DOHH2 (cell line): ENCODE results near the gene IL22RA1.

Experiments
- H3F3A ChIP-seq: fragments of 200-600 bp; sonication (generic), shearing (Covaris generic); 2 replicates; pipeline ENCODE4 v1.6.0; 2016; ENCODE audit warnings: antibody characterized with exemption, mild to moderate bottlenecking; ENCODE audit not compliant: control insufficient read depth, insufficient read depth
- H3K27ac ChIP-seq: fragments of 200-600 bp; sonication (generic); 2 replicates; pipeline ENCODE4 v1.5.1; 2014; ENCODE audit warnings: low read depth, mild to moderate bottlenecking, low read length, moderate library complexity
- H3K27me3 ChIP-seq: fragments of 200-600 bp; sonication (generic); 2 replicates; pipeline ENCODE4 v1.6.1; 2014; ENCODE audit warnings: mild to moderate bottlenecking, low read length, mixed read lengths; ENCODE audit not compliant: control insufficient read depth
- H3K36me3 ChIP-seq: fragments of 200-600 bp; sonication (generic); 2 replicates; pipeline ENCODE4 v1.6.1; 2014; ENCODE audit warnings: mild to moderate bottlenecking, low read length, moderate library complexity, mixed read lengths; ENCODE audit not compliant: control insufficient read depth
- H3K4me1 ChIP-seq: fragments of 200-600 bp; sonication (generic); 2 replicates; pipeline ENCODE4 v1.6.1; 2014; ENCODE audit warnings: mild to moderate bottlenecking, low read length, mixed read lengths; ENCODE audit not compliant: control insufficient read depth
- H3K4me2 ChIP-seq: fragments of 200-600 bp; sonication (generic); 2 replicates; pipeline ENCODE4 v1.6.0; 2014; ENCODE audit warnings: mild to moderate bottlenecking, low read length, moderate library complexity
- H3K4me3 ChIP-seq: fragments of 200-600 bp; sonication (generic); 2 replicates; pipeline ENCODE4 v1.5.1; 2014; ENCODE audit warnings: mild to moderate bottlenecking, low read length, mixed read lengths
- H3K79me2 ChIP-seq: fragments of 200-600 bp; sonication (generic); 2 replicates; pipeline ENCODE4 v1.6.1; 2014; ENCODE audit warnings: mild to moderate bottlenecking, low read length, mixed read lengths; ENCODE audit not compliant: control insufficient read depth
- H3K9me2 ChIP-seq: fragments of 200-600 bp; sonication (generic); replicated peaks from 2 replicates; pipeline ENCODE4 v1.6.1; 2014; ENCODE audit warnings: mild to moderate bottlenecking, low read length, mixed read lengths; ENCODE audit not compliant: control insufficient read depth
- H3K9me3 ChIP-seq: fragments of 200-600 bp; sonication (generic); 2 replicates; pipeline ENCODE4 v1.6.1; 2014; ENCODE audit warnings: antibody characterized with exemption, low read length, mixed read lengths; ENCODE audit not compliant: control insufficient read depth, insufficient read depth
- H4K20me1 ChIP-seq: fragments of 200-600 bp; sonication (generic); 2 replicates; pipeline ENCODE4 v1.6.0; 2014; ENCODE audit warnings: low read depth, mild to moderate bottlenecking, antibody characterized with exemption, low read length, moderate library complexity; ENCODE audit not compliant: control insufficient read depth, insufficient read depth
- EZH2phosphoT487 ChIP-seq: fragments of 200-600 bp; sonication (generic); IDR thresholded peaks from 2 replicates; pipeline ENCODE4 v1.6.1; 2017; ENCODE audit warnings: borderline replicate concordance, mild to moderate bottlenecking, antibody characterized with exemption, low read length, moderate library complexity, mixed read lengths
- TF ChIP-seq, protein P1 (sequence below): fragments of 200-600 bp; sonication (generic); IDR thresholded peaks from one replicate; pipeline ENCODE4 v1.5.1; 2014; ENCODE audit warnings: antibody characterized with exemption, mild to moderate bottlenecking, low read depth, low read length; ENCODE audit not compliant: poor library complexity, severe bottlenecking

IL22RA1 gene

GRCh38 chr1:24178407-24178806, 35.5 kb upstream of the IL22RA1 start:
- Histone ChIP-seq H3K27me3 (no peaks in the 10 kb centered on the region), H3K9me3 (no peaks in the 10 kb centered on the region), H3K27ac (no peak overlapping the region), H3K36me3 (peaks cover 95% of the 10 kb centered on the region), H3K4me3 (no peak overlapping the region), H3K9me2 (no peaks in the 10 kb centered on the region), H3F3A (no peaks in the 10 kb centered on the region), H4K20me1 (peaks cover 10% of the 10 kb centered on the region), H3K4me2 (no peak overlapping the region), H3K79me2 (peaks cover 100% of the 10 kb centered on the region), H3K4me1 (peaks cover 57% of the 10 kb centered on the region)
- no peak for TF ChIP-seq EZH2phosphoT487
- TF ChIP-seq, protein P1, sequence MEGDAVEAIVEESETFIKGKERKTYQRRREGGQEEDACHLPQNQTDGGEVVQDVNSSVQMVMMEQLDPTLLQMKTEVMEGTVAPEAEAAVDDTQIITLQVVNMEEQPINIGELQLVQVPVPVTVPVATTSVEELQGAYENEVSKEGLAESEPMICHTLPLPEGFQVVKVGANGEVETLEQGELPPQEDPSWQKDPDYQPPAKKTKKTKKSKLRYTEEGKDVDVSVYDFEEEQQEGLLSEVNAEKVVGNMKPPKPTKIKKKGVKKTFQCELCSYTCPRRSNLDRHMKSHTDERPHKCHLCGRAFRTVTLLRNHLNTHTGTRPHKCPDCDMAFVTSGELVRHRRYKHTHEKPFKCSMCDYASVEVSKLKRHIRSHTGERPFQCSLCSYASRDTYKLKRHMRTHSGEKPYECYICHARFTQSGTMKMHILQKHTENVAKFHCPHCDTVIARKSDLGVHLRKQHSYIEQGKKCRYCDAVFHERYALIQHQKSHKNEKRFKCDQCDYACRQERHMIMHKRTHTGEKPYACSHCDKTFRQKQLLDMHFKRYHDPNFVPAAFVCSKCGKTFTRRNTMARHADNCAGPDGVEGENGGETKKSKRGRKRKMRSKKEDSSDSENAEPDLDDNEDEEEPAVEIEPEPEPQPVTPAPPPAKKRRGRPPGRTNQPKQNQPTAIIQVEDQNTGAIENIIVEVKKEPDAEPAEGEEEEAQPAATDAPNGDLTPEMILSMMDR, result no peak

- Histone ChIP-seq H3F3A (no peaks in the 10 kb centered on the region), H3K4me3 (no peak overlapping the region), H3K4me2 (no peak overlapping the region), H3K79me2 (peaks cover 100% of the 10 kb centered on the region), H3K9me2 (no peaks in the 10 kb centered on the region), H4K20me1 (peaks cover 14% of the 10 kb centered on the region), H3K9me3 (no peaks in the 10 kb centered on the region), H3K4me1 (peaks cover 55% of the 10 kb centered on the region), H3K27me3 (no peaks in the 10 kb centered on the region), H3K27ac (no peak overlapping the region), H3K36me3 (peaks cover 95% of the 10 kb centered on the region)
- TF ChIP-seq, protein P1, result no peak
- no peak for TF ChIP-seq EZH2phosphoT487
Observed at GRCh38 chr1:24177161-24177560, 34.2 kb upstream of the IL22RA1 start.

GRCh38 chr1:24175033-24175755, 32.3 kb upstream of the IL22RA1 start:
- no peak for TF ChIP-seq EZH2phosphoT487
- TF ChIP-seq, protein P1, result no peak
- Histone ChIP-seq H3K9me2 (no peaks in the 10 kb centered on the region), H3F3A (no peaks in the 10 kb centered on the region), H3K79me2 (peaks cover 100% of the 10 kb centered on the region), H3K9me3 (no peaks in the 10 kb centered on the region), H3K36me3 (peaks cover 90% of the 10 kb centered on the region), H3K27ac (no peak overlapping the region), H3K4me3 (no peak overlapping the region), H3K4me1 (peaks cover 49% of the 10 kb centered on the region), H3K27me3 (no peaks in the 10 kb centered on the region), H4K20me1 (peaks cover 8% of the 10 kb centered on the region; the same call in 1 of the 2 replicates), H3K4me2 (peak overlapping the region; percentile 1)
